Measurements from ENCODE around the gene MAP2K1.

Gene MAP2K1

GRCh38 chr15:66472176-66472999 is 85.7 kb downstream of the MAP2K1 start:
- no peak for TF ChIP-seq CTCF (IDR thresholded peaks at IDR 0.05; ENCODE audit: borderline replicate concordance, control extremely low read depth, extremely low read depth, insufficient read depth, missing control alignments)

GRCh38 chr15:66474135-66474534 is 87.4 kb downstream of the MAP2K1 start:
- TF ChIP-seq CTCF (IDR thresholded peaks at IDR 0.05; ENCODE audit: borderline replicate concordance, control extremely low read depth, extremely low read depth, insufficient read depth, missing control alignments): no peak
- no peak for DNase-seq (ENCODE audit: low spot score)
- in situ Hi-C loops (cut with MboI; ENCODE audit: low sequenced_read_pairs, unreplicated experiment): no loop called here

More at GRCh38 chr15:66472176-66472999, 85.7 kb downstream of the MAP2K1 start:
- in situ Hi-C loops (cut with MboI; ENCODE audit: low sequenced_read_pairs, unreplicated experiment): no loop called here
- peak; percentile 80 for DNase-seq (ENCODE audit: low spot score)

GRCh38 chr15:66474963-66475362 is 88.3 kb downstream of the MAP2K1 start:
- in situ Hi-C loops (cut with MboI; ENCODE audit: low sequenced_read_pairs, unreplicated experiment): no loop called here
- no peak for TF ChIP-seq CTCF (IDR thresholded peaks at IDR 0.05; ENCODE audit: borderline replicate concordance, control extremely low read depth, extremely low read depth, insufficient read depth, missing control alignments)
- DNase-seq (ENCODE audit: low spot score): no peak

GRCh38 chr15:66476535-66476934 is 89.8 kb downstream of the MAP2K1 start:
- TF ChIP-seq CTCF (IDR thresholded peaks at IDR 0.05; ENCODE audit: borderline replicate concordance, control extremely low read depth, extremely low read depth, insufficient read depth, missing control alignments): no peak
- in situ Hi-C loops (cut with MboI; ENCODE audit: low sequenced_read_pairs, unreplicated experiment): no loop called here
- no peak for DNase-seq (ENCODE audit: low spot score)

GRCh38 chr15:66477011-66477410 is 90.3 kb downstream of the MAP2K1 start:
- in situ Hi-C loops (cut with MboI; ENCODE audit: low sequenced_read_pairs, unreplicated experiment): no loop called here
- DNase-seq (ENCODE audit: low spot score): no peak
- TF ChIP-seq CTCF (IDR thresholded peaks at IDR 0.05; ENCODE audit: borderline replicate concordance, control extremely low read depth, extremely low read depth, insufficient read depth, missing control alignments): no peak

GRCh38 chr15:66480267-66480666 is 93.6 kb downstream of the MAP2K1 start:
- TF ChIP-seq CTCF (IDR thresholded peaks at IDR 0.05; ENCODE audit: borderline replicate concordance, control extremely low read depth, extremely low read depth, insufficient read depth, missing control alignments): no peak
- in situ Hi-C loops (cut with MboI; ENCODE audit: low sequenced_read_pairs, unreplicated experiment): no loop called here
- no peak for DNase-seq (ENCODE audit: low spot score)

Data from GM13976 (cell line).